Measurements from ENCODE around the gene GNG2. TPM values are rescaled to one million over a fixed set of nuclear protein-coding genes. Genes with fewer than 3 reads are reported as not detected.

Gene GNG2
- total RNA-seq, 1 donor from 2014 or later, result 25.1 TPM

Other genes starting within 250 kb of the GNG2 start
- 33.4 TPM for gene FRMD6, start 208.7 kb upstream of the GNG2 start, total RNA-seq
- 60.5 TPM for gene RTRAF, start 128.9 kb downstream of the GNG2 start, total RNA-seq
- 76.7 TPM for gene NID2, start 208.4 kb downstream of the GNG2 start, total RNA-seq